Mononuclear cell (primary cell): ENCODE data around the gene KRT76. TPM values are rescaled to one million over a fixed set of nuclear protein-coding genes. Genes with fewer than 3 reads are reported as not detected.

Experiments used
- H3K27me3 ChIP-seq: 2 replicates; pipeline ENCODE4 v1.6.0; 2011; ENCODE audit warnings: low read length, control low read depth; ENCODE audit not compliant: insufficient read depth
- H3K4me1 ChIP-seq: 2 replicates; pipeline ENCODE4 v1.5.1; 2011; ENCODE audit warnings: mild to moderate bottlenecking, low read length, control low read depth; ENCODE audit not compliant: insufficient read depth
- H3K4me3 ChIP-seq: 2 replicates; pipeline ENCODE4 v1.5.1; 2011; ENCODE audit warnings: mild to moderate bottlenecking, low read length, moderate library complexity
- H3K9me3 ChIP-seq: 2 replicates; pipeline ENCODE4 v1.5.1; 2011; ENCODE audit warnings: low read depth, mild to moderate bottlenecking, control low read depth, low read length
- total RNA-seq: library from RNA; depleted of rRNA; stranded (reverse); fragments of >200 nt; gene quantifications from one replicate; pipeline ENCODE4 v1.2.3, GENCODE V29; 2012

Gene KRT76
- total RNA-seq, 1 donor = not detected

- H3K4me1 ChIP-seq = no peaks in the 10 kb centered on the region
- H3K4me3 ChIP-seq = no peak overlapping the region
- H3K9me3 ChIP-seq = no peaks in the 10 kb centered on the region
- H3K27me3 ChIP-seq = no peaks in the 10 kb centered on the region
These were observed 48.0 kb downstream of the KRT76 start for GRCh38 chr12:52729147-52729546.

GRCh38 chr12:52728374-52728773 lies 48.8 kb downstream of the KRT76 start:
- no peaks in the 10 kb centered on the region for H3K27me3 ChIP-seq
- no peak overlapping the region for H3K4me3 ChIP-seq
- no peaks in the 10 kb centered on the region for H3K9me3 ChIP-seq
- H3K4me1 ChIP-seq = no peaks in the 10 kb centered on the region

- Histone ChIP-seq H3K4me3 (no peak overlapping the region), H3K4me1 (no peaks in the 10 kb centered on the region), H3K9me3 (no peaks in the 10 kb centered on the region), H3K27me3 (no peaks in the 10 kb centered on the region)
These were observed 50.1 kb downstream of the KRT76 start for GRCh38 chr12:52727037-52727436.

GRCh38 chr12:52726451-52726850 lies 50.7 kb downstream of the KRT76 start:
- no peaks in the 10 kb centered on the region for H3K4me1 ChIP-seq
- H3K4me3 ChIP-seq = no peak overlapping the region
- H3K9me3 ChIP-seq = no peaks in the 10 kb centered on the region
- H3K27me3 ChIP-seq = no peaks in the 10 kb centered on the region

- H3K4me3 ChIP-seq = no peak overlapping the region
- H3K27me3 ChIP-seq = no peaks in the 10 kb centered on the region
- H3K9me3 ChIP-seq = no peaks in the 10 kb centered on the region
- H3K4me1 ChIP-seq = no peaks in the 10 kb centered on the region
These were observed 52.8 kb downstream of the KRT76 start for GRCh38 chr12:52724384-52724783.

- Histone ChIP-seq H3K4me3 (no peak overlapping the region), H3K27me3 (no peaks in the 10 kb centered on the region), H3K4me1 (no peaks in the 10 kb centered on the region), H3K9me3 (no peaks in the 10 kb centered on the region)
These were observed 54.5 kb downstream of the KRT76 start for GRCh38 chr12:52722680-52723079.

- Histone ChIP-seq H3K4me3 (no peak overlapping the region), H3K27me3 (no peaks in the 10 kb centered on the region), H3K9me3 (no peaks in the 10 kb centered on the region), H3K4me1 (no peaks in the 10 kb centered on the region)
These were observed 55.2 kb downstream of the KRT76 start for GRCh38 chr12:52721838-52722470.

- Histone ChIP-seq H3K9me3 (no peaks in the 10 kb centered on the region), H3K4me1 (no peaks in the 10 kb centered on the region), H3K27me3 (peaks cover 12% of the 10 kb centered on the region), H3K4me3 (no peak overlapping the region)
These were observed 56.7 kb downstream of the KRT76 start for GRCh38 chr12:52720365-52720886.

Other genes starting within 250 kb of the KRT76 start
- not detected for gene KRT71, start 224.2 kb downstream of the KRT76 start, total RNA-seq
- gene KRT74, start 203.5 kb downstream of the KRT76 start, total RNA-seq = 0.10 TPM
- 10.2 TPM for gene KRT72, start 175.9 kb downstream of the KRT76 start, total RNA-seq
- 21.4 TPM for gene KRT73, start 158.8 kb downstream of the KRT76 start, total RNA-seq
- 0.94 TPM for gene KRT2, start 125.1 kb downstream of the KRT76 start, total RNA-seq
- 1.8 TPM for gene KRT1, start 96.9 kb downstream of the KRT76 start, total RNA-seq
- gene KRT77, start 73.8 kb downstream of the KRT76 start, total RNA-seq = not detected
- not detected for gene KRT3, start 18.8 kb upstream of the KRT76 start, total RNA-seq
- not detected for gene KRT4, start 36.8 kb upstream of the KRT76 start, total RNA-seq
- gene KRT79, start 57.0 kb upstream of the KRT76 start, total RNA-seq = not detected
- gene KRT78, start 71.6 kb upstream of the KRT76 start, total RNA-seq = not detected
- 0.31 TPM for gene KRT8, start 127.7 kb upstream of the KRT76 start, total RNA-seq
- gene KRT18, start 171.8 kb upstream of the KRT76 start, total RNA-seq = 3.8 TPM
- 1,510 TPM for gene EIF4B, start 229.1 kb upstream of the KRT76 start, total RNA-seq